ENCODE data around the gene CORIN. TPM values are rescaled to one million over a fixed set of nuclear protein-coding genes. Genes with fewer than 3 reads are reported as not detected.
"Not testable (repeated sequence)": the region's sequence is repeated elsewhere in the genome, so short reads cannot be mapped to it uniquely, and the experiment has no call there.

CORIN gene
- total and polyA plus RNA-seq, 4 donors: 1.4 to 1.9 (median 1.7) TPM

DNA sequence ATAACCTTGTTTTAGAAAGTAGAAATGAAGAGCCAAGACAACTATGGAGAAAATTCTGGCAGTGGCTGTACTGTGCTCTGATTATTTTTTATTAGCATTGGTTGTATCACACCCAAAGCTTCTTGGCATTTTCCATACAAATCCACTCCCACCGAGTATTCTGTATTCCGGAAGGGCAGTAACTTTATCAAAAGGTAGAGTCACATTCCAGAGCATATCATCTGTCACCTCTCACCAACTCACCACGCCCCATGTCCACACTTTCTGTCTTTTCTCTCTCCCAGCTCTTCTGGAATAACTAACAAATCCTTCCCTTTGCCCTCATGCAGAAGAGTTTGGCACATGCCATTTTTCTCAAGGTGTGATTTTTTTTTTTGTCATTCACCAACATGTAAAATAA lies 52.7 kb downstream of the CORIN start:
- H3K4me3 ChIP-seq (ENCODE audit: low read depth, low read length): no peak overlapping the region
- no peaks in the 10 kb centered on the region for H3K4me1 ChIP-seq (ENCODE audit: control insufficient read depth, insufficient read depth, low read length)
- no peaks in the 10 kb centered on the region for H3K36me3 ChIP-seq (ENCODE audit: control insufficient read depth, insufficient read depth, low read length)
- H3K9me3 ChIP-seq (ENCODE audit: control insufficient read depth, insufficient read depth, low read length): no peaks in the 10 kb centered on the region
- H3K27ac ChIP-seq (ENCODE audit: low read depth, low read length): no peak overlapping the region
- DNase-seq (ENCODE audit: low read depth in 4 of 6, low spot score in 6 of 6): no peak
- no peaks in the 10 kb centered on the region for H3K27me3 ChIP-seq (ENCODE audit: control insufficient read depth, insufficient read depth, low read length)
- 61% methylated on average over 3 of the region's 3 CpGs for WGBS (ENCODE audit: insufficient coverage)

DNA sequence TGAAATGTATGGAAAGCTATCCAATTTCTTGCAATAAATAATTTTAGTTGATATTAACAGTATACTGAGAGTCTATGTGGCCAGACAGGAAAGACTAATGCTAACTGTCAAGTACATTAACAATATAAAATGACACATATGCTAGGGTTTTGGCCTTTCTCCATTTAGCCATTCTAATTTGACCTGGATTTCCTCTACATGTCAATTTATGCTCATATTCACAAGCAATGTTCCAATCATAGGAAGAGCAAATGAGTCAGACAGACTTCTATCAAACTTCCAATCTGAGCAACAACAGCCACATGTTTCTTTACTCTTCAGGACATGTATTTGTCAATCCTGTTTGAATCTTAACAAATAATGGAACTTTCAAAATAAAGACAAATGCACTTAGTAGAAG lies 53.6 kb downstream of the CORIN start:
- no peaks in the 10 kb centered on the region for H3K36me3 ChIP-seq (ENCODE audit: control insufficient read depth, insufficient read depth, low read length)
- no peaks in the 10 kb centered on the region for H3K27me3 ChIP-seq (ENCODE audit: control insufficient read depth, insufficient read depth, low read length)
- H3K27ac ChIP-seq (ENCODE audit: low read depth, low read length): no peak overlapping the region
- H3K9me3 ChIP-seq (ENCODE audit: control insufficient read depth, insufficient read depth, low read length): no peaks in the 10 kb centered on the region
- H3K4me1 ChIP-seq (ENCODE audit: control insufficient read depth, insufficient read depth, low read length): no peaks in the 10 kb centered on the region
- H3K4me3 ChIP-seq (ENCODE audit: low read depth, low read length): no peak overlapping the region
- no peak for DNase-seq (ENCODE audit: low read depth in 4 of 6, low spot score in 6 of 6)

DNA sequence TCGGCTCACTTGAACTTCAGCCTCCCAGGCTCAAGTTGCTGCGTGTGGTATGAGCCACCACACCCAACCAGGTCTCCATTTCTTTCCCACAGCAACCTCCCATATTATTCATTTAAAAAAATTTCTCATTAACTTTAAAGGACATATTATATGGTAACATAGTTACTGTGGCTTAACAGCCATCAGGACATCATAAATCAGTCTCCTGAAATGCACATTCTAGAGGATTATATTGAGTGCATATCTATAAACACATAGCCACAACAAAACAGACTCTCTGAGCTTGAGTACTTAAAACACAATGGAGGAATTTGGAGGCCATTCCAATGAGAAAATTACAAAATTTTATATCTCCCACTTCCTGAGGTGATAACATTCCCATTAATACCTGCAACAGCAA lies 61.5 kb downstream of the CORIN start:
- no peaks in the 10 kb centered on the region for H3K27me3 ChIP-seq (ENCODE audit: control insufficient read depth, insufficient read depth, low read length)
- no peaks in the 10 kb centered on the region for H3K9me3 ChIP-seq (ENCODE audit: control insufficient read depth, insufficient read depth, low read length)
- H3K27ac ChIP-seq (ENCODE audit: low read depth, low read length): no peak overlapping the region
- WGBS (ENCODE audit: insufficient coverage): no CpG with 5 or more reads among the region's 2 CpGs
- H3K4me1 ChIP-seq (ENCODE audit: control insufficient read depth, insufficient read depth, low read length): no peaks in the 10 kb centered on the region
- no peaks in the 10 kb centered on the region for H3K36me3 ChIP-seq (ENCODE audit: control insufficient read depth, insufficient read depth, low read length)
- no peak overlapping the region for H3K4me3 ChIP-seq (ENCODE audit: low read depth, low read length)
- DNase-seq (ENCODE audit: low read depth in 4 of 6, low spot score in 6 of 6): no peak

DNA sequence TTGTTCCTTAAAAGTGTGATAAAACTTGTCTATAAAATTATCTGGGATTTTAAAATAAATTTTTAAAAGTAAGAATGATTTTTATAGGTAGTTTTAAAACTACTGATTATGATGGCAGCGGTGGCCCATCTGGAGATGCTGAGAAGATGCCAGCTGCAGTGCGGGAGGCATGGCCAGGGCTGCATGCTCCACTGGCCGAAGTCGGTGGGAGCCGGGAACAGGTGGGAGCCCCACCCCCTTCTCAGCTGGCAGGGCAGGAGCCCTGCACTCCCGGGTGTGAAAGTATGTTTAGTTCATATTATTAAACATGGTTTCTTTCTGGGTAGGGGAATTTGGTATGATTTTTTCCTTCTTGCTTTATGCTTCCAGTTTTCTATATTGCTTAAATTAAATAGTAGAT lies 63.8 kb downstream of the CORIN start:
- Histone ChIP-seq H3K27me3 (ENCODE audit: control insufficient read depth, insufficient read depth, low read length) (no peaks in the 10 kb centered on the region), H3K9me3 (ENCODE audit: control insufficient read depth, insufficient read depth, low read length) (no peaks in the 10 kb centered on the region), H3K27ac (ENCODE audit: low read depth, low read length) (no peak overlapping the region), H3K36me3 (ENCODE audit: control insufficient read depth, insufficient read depth, low read length) (no peaks in the 10 kb centered on the region), H3K4me3 (ENCODE audit: low read depth, low read length) (no peak overlapping the region), H3K4me1 (ENCODE audit: control insufficient read depth, insufficient read depth, low read length) (no peaks in the 10 kb centered on the region)
- 100% methylated on average over 2 of the region's 6 CpGs for WGBS (ENCODE audit: insufficient coverage)
- DNase-seq (ENCODE audit: low read depth in 4 of 6, low spot score in 6 of 6): no peak

DNA sequence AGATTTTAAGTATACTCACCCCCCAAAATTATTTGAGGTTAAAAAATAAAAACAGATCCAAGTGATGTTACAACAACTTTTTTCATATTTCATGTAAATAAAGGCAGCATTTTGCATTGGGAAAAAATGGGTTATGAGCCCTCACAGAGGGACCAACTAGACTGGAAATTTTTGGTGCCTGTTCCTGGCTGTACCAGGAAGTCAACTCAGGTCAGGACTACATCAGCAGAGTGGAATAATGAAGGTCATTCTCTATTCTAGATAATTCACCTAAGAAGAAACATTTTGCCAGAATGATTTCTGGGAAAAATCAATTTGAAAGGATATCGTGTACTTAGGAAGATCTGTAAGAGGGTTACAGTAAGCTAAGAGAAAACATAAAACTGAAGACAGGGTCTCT lies 66.8 kb downstream of the CORIN start:
- 100% methylated on average over 1 of the region's 1 CpG for WGBS (ENCODE audit: insufficient coverage)
- DNase-seq (ENCODE audit: low read depth in 4 of 6, low spot score in 6 of 6): no peak
- Histone ChIP-seq H3K4me3 (ENCODE audit: low read depth, low read length) (no peak overlapping the region), H3K27me3 (ENCODE audit: control insufficient read depth, insufficient read depth, low read length) (no peaks in the 10 kb centered on the region), H3K36me3 (ENCODE audit: control insufficient read depth, insufficient read depth, low read length) (no peaks in the 10 kb centered on the region), H3K9me3 (ENCODE audit: control insufficient read depth, insufficient read depth, low read length) (no peaks in the 10 kb centered on the region), H3K4me1 (ENCODE audit: control insufficient read depth, insufficient read depth, low read length) (no peaks in the 10 kb centered on the region), H3K27ac (ENCODE audit: low read depth, low read length) (no peak overlapping the region)

DNA sequence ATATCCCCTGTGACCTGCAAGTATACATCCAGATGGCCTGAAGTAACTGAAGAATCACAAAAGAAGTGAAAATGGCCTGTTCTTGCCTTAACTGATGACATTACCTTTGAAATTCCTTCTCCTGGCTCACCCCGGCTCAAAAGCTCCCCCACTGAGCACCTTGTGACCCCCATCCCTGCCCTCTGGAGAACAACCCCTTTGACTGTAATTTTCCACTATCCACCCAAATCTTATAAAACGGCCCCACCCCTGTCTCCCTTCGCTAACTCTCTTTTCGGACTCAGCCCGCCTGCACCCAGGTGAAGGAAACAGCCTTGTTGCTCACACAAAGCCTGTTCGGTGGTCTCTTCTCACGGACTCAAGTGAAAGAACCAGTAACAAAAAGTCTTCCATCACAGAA lies 69.9 kb downstream of the CORIN start:
- not testable (repeated sequence) for H3K27me3 ChIP-seq (ENCODE audit: control insufficient read depth, insufficient read depth, low read length); H3K9me3 ChIP-seq (ENCODE audit: control insufficient read depth, insufficient read depth, low read length); DNase-seq (ENCODE audit: low read depth in 4 of 6, low spot score in 6 of 6); H3K36me3 ChIP-seq (ENCODE audit: control insufficient read depth, insufficient read depth, low read length); H3K4me3 ChIP-seq (ENCODE audit: low read depth, low read length); H3K4me1 ChIP-seq (ENCODE audit: control insufficient read depth, insufficient read depth, low read length); H3K27ac ChIP-seq (ENCODE audit: low read depth, low read length)
- WGBS (ENCODE audit: insufficient coverage): 77% methylated on average over 7 of the region's 7 CpGs

DNA sequence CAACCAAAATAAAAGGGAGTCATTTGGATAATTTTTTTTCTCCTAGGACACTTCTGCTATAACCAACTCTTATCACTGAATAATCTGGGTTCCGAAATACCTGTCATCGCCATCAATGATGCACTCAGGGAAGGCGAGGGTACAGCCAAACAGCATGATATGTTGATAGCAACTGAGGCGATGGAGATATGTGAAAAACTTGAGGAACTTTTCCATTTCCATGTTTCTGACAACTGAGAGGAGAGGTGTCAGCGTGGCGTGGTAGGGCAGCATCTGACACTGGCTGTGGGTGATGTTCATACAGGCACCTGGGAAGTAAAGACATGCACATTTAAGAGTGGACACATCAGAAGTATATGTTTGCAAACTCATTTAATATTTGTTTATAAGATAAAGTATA lies 74.6 kb downstream of the CORIN start:
- Histone ChIP-seq H3K27ac (ENCODE audit: low read depth, low read length) (no peak overlapping the region), H3K36me3 (ENCODE audit: control insufficient read depth, insufficient read depth, low read length) (no peaks in the 10 kb centered on the region), H3K4me3 (ENCODE audit: low read depth, low read length) (no peak overlapping the region), H3K27me3 (ENCODE audit: control insufficient read depth, insufficient read depth, low read length) (no peaks in the 10 kb centered on the region), H3K4me1 (ENCODE audit: control insufficient read depth, insufficient read depth, low read length) (no peaks in the 10 kb centered on the region), H3K9me3 (ENCODE audit: control insufficient read depth, insufficient read depth, low read length) (no peaks in the 10 kb centered on the region)
- DNase-seq (ENCODE audit: low read depth in 4 of 6, low spot score in 6 of 6): no peak
- WGBS (ENCODE audit: insufficient coverage): 90% methylated on average over 4 of the region's 6 CpGs

DNA sequence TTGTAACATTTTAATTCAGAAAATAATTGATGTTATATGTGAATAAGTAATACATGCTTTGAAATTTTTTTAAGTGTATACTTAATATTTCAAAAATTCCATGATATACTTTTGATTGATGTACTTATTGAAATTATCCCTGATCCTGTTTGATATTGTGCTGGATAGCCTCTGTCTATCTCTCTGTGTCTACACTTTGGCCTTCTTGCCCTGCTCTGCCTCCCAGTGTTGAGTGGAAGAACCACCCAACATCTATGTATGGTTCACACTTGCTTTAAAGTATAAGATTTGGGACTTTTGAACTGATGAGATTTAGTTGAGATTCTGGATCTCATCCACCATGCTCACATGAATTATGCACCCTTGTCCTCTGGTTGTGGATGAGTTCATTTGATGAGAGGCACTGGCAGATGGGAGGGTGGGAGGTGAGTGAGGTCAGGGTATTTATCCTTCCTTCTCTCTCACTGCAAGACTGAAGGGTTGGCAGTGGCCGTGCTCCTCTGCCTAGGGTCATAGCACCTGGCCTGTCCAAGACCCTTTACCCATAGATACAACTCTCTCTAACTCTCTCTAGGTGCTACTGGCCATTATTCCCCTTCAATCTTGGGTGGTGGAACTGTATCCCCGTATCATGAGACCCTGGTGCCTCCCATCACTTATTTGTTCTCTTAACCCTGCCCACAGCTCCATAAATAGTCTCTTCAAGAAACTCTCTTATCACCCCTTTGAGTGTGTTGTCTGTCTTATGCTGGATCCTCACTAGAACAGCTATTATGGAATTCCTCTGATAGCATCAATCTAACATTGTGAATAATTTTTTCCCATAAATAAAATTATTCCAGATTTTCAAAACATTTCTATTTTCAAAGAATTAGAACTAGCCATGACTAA lies 75.2 kb downstream of the CORIN start:
- H3K27ac ChIP-seq (ENCODE audit: low read depth, low read length): no peak overlapping the region
- no CpG with 5 or more reads among the region's 2 CpGs for WGBS (ENCODE audit: insufficient coverage)

DNA sequence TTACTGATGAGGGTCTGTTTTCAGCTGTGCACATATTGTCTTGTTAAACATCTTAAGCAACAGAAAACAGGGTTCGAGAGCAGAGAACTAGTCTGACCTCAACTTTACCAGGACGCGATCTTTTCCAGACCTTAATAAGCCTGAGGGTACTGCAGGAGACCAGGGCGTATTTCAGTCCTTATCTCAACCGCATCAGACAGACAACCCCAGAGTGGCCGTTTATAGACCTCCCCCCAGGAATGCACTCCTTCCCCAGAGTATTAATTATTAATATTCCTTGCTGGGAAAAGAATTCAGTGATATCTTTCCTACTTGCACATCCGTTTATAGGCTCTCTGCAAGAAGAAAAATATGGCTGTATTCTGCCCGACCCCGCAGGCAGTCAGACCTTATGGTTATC lies 84.6 kb downstream of the CORIN start:
- not testable (repeated sequence) for H3K27me3 ChIP-seq (ENCODE audit: control insufficient read depth, insufficient read depth, low read length); DNase-seq (ENCODE audit: low read depth in 4 of 6, low spot score in 6 of 6); H3K9me3 ChIP-seq (ENCODE audit: control insufficient read depth, insufficient read depth, low read length); H3K36me3 ChIP-seq (ENCODE audit: control insufficient read depth, insufficient read depth, low read length); H3K4me1 ChIP-seq (ENCODE audit: control insufficient read depth, insufficient read depth, low read length); H3K27ac ChIP-seq (ENCODE audit: low read depth, low read length); H3K4me3 ChIP-seq (ENCODE audit: low read depth, low read length)
- WGBS (ENCODE audit: insufficient coverage): 91% methylated on average over 6 of the region's 9 CpGs

More for the DNA sequence above, 75.2 kb downstream of the CORIN start:
- Histone ChIP-seq H3K9me3 (ENCODE audit: control insufficient read depth, insufficient read depth, low read length) (no peaks in the 10 kb centered on the region), H3K36me3 (ENCODE audit: control insufficient read depth, insufficient read depth, low read length) (no peaks in the 10 kb centered on the region), H3K4me3 (ENCODE audit: low read depth, low read length) (no peak overlapping the region), H3K27me3 (ENCODE audit: control insufficient read depth, insufficient read depth, low read length) (no peaks in the 10 kb centered on the region), H3K4me1 (ENCODE audit: control insufficient read depth, insufficient read depth, low read length) (no peaks in the 10 kb centered on the region)
- DNase-seq (ENCODE audit: low read depth in 4 of 6, low spot score in 6 of 6): no peak

DNA sequence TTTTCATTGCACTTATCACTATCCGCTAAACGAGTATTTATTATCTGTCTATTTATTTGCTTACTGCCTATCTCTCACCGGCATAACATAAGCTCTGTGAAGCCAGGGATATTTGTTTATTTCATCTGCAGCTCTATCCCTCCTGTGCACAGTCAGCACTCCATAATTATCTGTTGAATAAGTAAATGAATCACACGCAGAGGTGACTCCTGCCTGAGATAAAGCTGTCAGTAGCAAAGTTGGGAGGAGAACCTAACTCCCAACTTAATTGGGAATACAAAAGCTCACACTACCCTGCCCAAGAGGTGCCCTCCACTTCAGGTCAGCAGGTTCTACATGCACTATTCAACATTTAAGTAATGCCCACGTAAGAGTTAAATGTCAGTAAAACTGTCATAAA lies 85.7 kb downstream of the CORIN start:
- 76% methylated on average over 2 of the region's 5 CpGs for WGBS (ENCODE audit: insufficient coverage)

More for the DNA sequence above, 85.7 kb downstream of the CORIN start:
- Histone ChIP-seq H3K27me3 (ENCODE audit: control insufficient read depth, insufficient read depth, low read length) (no peaks in the 10 kb centered on the region), H3K9me3 (ENCODE audit: control insufficient read depth, insufficient read depth, low read length) (no peaks in the 10 kb centered on the region), H3K36me3 (ENCODE audit: control insufficient read depth, insufficient read depth, low read length) (no peaks in the 10 kb centered on the region), H3K4me3 (ENCODE audit: low read depth, low read length) (no peak overlapping the region), H3K4me1 (ENCODE audit: control insufficient read depth, insufficient read depth, low read length) (no peaks in the 10 kb centered on the region), H3K27ac (ENCODE audit: low read depth, low read length) (no peak overlapping the region)
- peak in 1 of 6 donors; percentile 27 for DNase-seq (ENCODE audit: low read depth in 4 of 6, low spot score in 6 of 6)
